ENCODE results near the gene TRIP10. TPM values are rescaled to one million over a fixed set of nuclear protein-coding genes. Genes with fewer than 3 reads are reported as not detected.

TRIP10 gene, protein sequence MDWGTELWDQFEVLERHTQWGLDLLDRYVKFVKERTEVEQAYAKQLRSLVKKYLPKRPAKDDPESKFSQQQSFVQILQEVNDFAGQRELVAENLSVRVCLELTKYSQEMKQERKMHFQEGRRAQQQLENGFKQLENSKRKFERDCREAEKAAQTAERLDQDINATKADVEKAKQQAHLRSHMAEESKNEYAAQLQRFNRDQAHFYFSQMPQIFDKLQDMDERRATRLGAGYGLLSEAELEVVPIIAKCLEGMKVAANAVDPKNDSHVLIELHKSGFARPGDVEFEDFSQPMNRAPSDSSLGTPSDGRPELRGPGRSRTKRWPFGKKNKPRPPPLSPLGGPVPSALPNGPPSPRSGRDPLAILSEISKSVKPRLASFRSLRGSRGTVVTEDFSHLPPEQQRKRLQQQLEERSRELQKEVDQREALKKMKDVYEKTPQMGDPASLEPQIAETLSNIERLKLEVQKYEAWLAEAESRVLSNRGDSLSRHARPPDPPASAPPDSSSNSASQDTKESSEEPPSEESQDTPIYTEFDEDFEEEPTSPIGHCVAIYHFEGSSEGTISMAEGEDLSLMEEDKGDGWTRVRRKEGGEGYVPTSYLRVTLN
- total RNA-seq: 51.2 and 53.1 TPM in 2 replicates

DNA sequence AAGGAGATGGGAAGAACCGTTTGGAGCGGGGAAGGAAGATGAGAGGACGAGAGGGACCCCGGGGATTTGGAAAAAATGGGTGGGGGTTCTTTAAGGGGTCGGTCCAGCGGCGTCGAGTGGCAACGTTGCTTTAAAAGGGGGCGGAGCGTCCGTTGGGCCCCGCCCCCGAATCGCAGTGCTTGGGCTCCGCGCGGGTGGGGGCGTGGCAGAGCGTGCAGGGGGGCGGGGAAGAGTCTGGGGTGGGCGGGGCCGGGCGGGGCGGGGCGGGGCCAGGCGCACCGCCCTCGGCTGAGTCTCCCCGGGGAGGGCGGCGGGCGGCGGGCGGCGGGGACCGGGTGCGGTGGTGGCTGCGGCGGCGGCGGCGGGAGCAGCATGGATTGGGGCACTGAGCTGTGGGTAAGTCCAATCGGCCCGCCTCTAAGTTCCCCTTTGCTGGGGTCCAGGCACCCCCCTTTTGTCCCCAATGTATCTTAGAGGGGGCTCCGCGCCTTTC is at the start of gene TRIP10:
Gene TRIP10 (plus strand): TSS at position 291 of the 493 bp plus-strand sequence. CDS start 82 bp downstream, at position 373.

DNA sequence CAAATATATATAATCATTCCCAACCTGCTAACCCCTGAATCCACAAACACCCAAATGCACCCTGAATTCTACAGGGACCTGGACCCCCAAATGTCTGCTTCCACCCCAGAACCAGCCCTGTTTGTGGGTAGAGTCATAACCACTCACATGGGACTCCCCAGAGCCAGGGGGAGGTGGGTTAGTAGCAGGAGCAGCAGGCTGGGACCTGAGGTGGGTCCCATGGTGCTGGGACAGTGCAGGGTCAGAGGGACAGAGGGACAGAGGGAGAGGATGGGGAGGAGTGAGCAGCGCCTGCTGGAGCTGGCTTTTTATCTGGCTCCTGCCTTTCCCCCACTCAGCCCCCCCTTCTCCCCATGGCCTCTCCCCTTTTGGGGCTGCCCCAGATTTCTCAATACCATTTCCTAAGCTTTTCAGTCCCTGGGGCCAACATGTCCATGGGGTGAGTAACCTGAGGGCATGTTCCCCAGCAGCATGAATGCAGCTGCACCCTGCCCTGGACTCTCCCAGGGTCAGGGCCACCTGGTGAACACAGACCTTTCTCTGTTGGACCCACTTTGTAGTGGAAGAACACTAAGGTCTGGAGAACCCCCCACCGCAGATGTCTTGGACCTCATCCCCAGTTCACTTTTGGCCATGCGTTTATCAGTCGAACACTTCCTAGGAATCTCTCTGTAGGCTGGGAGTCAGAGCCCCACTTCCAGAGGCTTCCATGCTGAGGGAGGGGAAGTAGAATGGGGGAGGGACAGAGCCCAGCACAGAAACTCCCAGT is 18.9 kb upstream of the TRIP10 start, which contains the start of gene C3:
Gene C3 (minus strand): TSS at position 282 of the 769 bp plus-strand sequence. CDS start 61 bp downstream, at position 221.

DNA sequence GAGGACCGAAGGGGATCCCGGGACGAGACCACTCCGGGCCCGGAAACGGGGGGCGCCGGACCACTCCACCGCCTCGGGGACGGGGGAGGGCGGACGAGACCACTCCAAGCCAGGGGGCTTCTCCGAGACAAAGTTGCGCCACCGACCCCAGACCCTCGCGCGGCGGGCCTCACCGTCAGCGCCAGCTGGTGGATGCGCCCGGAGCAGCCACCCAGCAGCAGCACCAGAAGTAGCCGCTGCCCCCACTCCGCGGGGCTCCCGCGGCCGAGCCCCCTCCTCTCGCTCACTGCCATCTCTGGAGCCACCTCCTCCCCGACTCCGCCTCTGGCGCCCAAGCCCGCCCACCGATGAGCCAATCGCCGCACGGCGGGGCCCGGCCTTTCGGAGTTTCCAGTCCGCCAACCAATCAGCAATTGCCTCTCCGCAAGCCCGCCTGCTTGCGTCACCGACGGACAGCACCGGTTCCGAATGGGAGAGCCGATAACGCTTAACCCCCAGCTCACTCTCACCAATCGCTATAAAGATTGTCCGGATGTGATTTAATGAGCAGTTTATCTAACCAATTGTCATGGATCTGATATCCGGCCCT is 2.1 kb upstream of the TRIP10 start, which contains the start of gene GPR108:
Gene GPR108 (minus strand): TSS at position 297 of the 589 bp plus-strand sequence. CDS start 4 bp downstream, at position 293.

DNA sequence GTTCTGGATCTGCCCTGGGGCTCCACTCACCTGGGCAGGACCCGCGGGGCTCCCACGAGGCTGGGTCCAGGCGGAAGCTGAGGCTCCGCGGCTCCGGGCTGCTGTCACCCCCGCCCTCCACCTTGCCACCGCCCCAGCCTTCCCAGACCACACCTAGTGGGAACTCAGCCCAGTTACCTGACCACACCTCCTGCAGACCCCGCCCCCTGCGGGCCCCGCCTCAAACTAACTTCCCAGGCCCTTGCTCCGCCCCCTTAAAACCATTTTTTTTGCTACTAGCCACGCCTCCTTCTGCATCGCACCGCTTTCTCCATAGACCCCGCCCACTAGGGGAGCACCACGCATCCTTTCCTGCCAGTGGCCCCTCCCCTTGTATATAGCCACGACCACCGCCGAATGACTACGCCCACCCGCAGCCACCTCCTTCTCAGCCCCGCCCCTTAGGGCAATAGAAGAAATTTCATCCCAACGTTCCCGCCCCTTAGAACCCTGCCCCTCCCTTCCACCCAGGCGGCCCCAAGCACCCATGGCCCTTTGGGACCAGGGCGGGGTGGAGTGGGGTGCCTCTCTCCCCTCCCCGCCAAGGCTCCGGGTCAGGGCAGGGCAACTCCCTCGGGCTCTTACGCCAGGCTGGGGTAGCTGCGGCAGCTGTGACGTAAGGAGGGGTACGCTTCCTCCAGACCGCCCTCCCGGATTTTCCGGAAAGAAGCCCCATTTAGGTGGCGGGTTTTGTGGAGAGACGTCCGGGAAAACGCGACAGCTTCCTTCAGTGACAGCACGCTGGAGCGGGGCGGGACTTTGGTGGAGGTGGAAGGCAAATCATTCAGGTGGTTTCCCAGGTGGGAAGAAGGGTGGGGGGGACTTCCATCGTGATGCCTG is 28.1 kb downstream of the TRIP10 start, which contains the start of gene SH2D3A:
Gene SH2D3A (minus strand): TSS at position 79 of the 879 bp plus-strand sequence. CDS start 3,687 bp downstream, outside the sequence.

DNA sequence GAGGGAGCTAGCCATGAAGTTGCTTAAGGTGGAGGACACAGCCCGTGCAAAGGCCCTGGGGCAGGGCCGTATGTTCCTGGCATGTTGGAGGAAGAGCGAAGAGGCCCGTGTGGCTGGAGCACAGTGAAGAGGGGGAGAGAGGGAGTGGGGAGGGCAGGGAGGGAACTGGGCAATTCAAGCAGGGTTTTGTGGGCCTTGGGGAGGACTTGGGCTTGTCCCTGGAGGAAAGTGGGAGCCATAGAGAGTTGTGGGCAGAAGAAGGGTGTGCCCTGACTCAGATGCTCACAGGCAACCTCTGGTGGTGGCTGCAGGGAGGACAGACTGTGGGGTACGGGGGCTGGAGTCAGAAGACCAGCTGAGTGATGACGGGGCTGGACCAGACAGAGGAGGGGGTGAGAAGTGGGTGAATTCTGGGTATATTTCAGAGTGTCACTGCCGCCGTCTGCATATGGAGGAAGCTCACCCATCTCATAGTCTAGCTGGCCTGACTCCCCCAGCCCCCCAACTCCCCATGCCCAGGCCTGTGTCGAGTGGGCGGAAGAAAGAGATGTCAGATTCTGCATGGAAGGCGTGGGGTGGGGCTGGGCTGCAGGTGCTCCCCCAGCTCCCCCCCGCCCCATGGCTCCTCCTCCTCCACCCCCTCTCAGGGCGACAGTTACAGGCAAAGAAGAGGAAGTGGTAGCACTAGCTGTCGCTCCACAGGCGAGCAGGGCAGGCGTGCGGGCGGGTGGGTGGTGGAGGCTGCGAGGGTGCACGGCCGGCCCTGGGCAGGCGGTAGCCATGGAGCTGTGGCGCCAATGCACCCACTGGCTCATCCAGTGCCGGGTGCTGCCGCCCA is 32.8 kb downstream of the TRIP10 start, which contains the start of gene VAV1:
Gene VAV1 (plus strand): TSS at position 681 of the 838 bp plus-strand sequence. CDS start 100 bp downstream, at position 781.

Other genes starting within 250 kb of the TRIP10 start
- not detected in 2 replicates for gene TUBB4A, start 237.4 kb upstream of the TRIP10 start, total RNA-seq
- 0.40 and 0.79 TPM in 2 replicates for gene TNFSF9, start 208.7 kb upstream of the TRIP10 start, total RNA-seq
- gene CD70, start 148.5 kb upstream of the TRIP10 start, total RNA-seq: not detected in 2 replicates
- not detected in 2 replicates for gene TNFSF14, start 69.5 kb upstream of the TRIP10 start, total RNA-seq
- gene C3, start 19.0 kb upstream of the TRIP10 start, total RNA-seq: 0.14 and 0.27 TPM in 2 replicates
- 33.0 and 38.7 TPM in 2 replicates for gene GPR108, start 2.1 kb upstream of the TRIP10 start, total RNA-seq
- gene SH2D3A, start 27.8 kb downstream of the TRIP10 start, total RNA-seq: 0.07 TPM in 1 of 2 replicates, not detected in the other
- gene VAV1, start 33.0 kb downstream of the TRIP10 start, total RNA-seq: not detected in 2 replicates
- gene ADGRE1, start 147.9 kb downstream of the TRIP10 start, total RNA-seq: not detected in 2 replicates

All from thoracic aorta endothelial cell (primary cell).